K562 (cell line): ENCODE measurements around the gene CYP2D6. TPM values are rescaled to one million over a fixed set of nuclear protein-coding genes. Genes with fewer than 3 reads are reported as not detected.

Source experiments
- BCOR ChIP-seq: fragments of 450-650 bp; IDR thresholded peaks from 2 replicates; pipeline ENCODE4 v1.6.1; 2016
- GTF2A2 ChIP-seq: IDR thresholded peaks from 2 replicates; pipeline ENCODE4 v1.6.1; 2016; ENCODE audit warnings: mild to moderate bottlenecking, missing genetic modification characterization, missing compliant biosample characterization
- POLR2H ChIP-seq: IDR thresholded peaks from 2 replicates; pipeline ENCODE4 v1.6.1; 2016; ENCODE audit warnings: missing genetic modification characterization, low read depth, mild to moderate bottlenecking, control low read depth, missing compliant biosample characterization, moderate library complexity
- SMAD2 ChIP-seq: fragments of 150-350 bp; IDR thresholded peaks from 2 replicates; pipeline ENCODE4 v1.6.1; 2014; ENCODE audit warnings: low read depth, mild to moderate bottlenecking, low read length
- SREBF2 ChIP-seq: sonication (generic); formaldehyde crosslinking; IDR thresholded peaks from 2 replicates; pipeline ENCODE4 v1.4.0; 2020; ENCODE audit warnings: mild to moderate bottlenecking, missing genetic modification reagents
- SRSF1 ChIP-seq: fragments of 200-400 bp; formaldehyde crosslinking; IDR thresholded peaks from 2 replicates; pipeline ENCODE4 v1.6.1; 2017; ENCODE audit warnings: mild to moderate bottlenecking, low read depth, low read length, moderate library complexity
- TRIM28 ChIP-seq: fragments of 450-650 bp; IDR thresholded peaks from 2 replicates; pipeline ENCODE4 v1.6.1; 2017
- polyA plus RNA-seq, 8 experiments: library from polyadenylated mRNA; depleted of rRNA in 4 of 8; stranded (reverse) in 5 of 8; unstranded in 3 of 8; fragments of >200 nt; fragmentation: Nextera tagmentation in 2 of 8; fragmentation: Illumina TruSeq in 1 of 8; extraction: Ambion mirVana in 2 of 8; extraction: Trizol in 1 of 8; gene quantifications; 2 replicates each; pipeline versions ENCODE4 v1.2.1 to v1.2.3, GENCODE V29; 2011 to 2014; ENCODE audit warnings: inconsistent platforms in 1 of 8, missing spikeins in 1 of 8
- total RNA-seq, 7 experiments: library from RNA; depleted of rRNA in 6 of 7; stranded (reverse); fragments of >200 nt in 6 of 7; fragmentation: Illumina TruSeq in 2 of 7; extraction: Trizol in 2 of 7; gene quantifications; 2 replicates each; pipeline versions ENCODE4 v1.2.1 to v1.2.3, GENCODE V29; 2011 to 2021; ENCODE audit warnings: low replicate concordance in 1 of 7
- TF ChIP-seq, protein P1 (sequence below), 2 experiments: fragments of 450-650 bp in 1 of 2; sonication (generic) in 1 of 2; formaldehyde crosslinking in 1 of 2; IDR thresholded peaks; 2 replicates each; pipeline versions ENCODE4 v1.7.1 to v1.9.0; 2016 to 2022; ENCODE audit warnings: inconsistent platforms in 1 of 2, mild to moderate bottlenecking in 1 of 2, missing genetic modification reagents in 1 of 2

The CYP2D6 gene
- total and polyA plus RNA-seq, 9 of the 15 experiments (the other 6 are each of a cell fraction or from before 2014, with no cell fraction given), result 0.04 to 0.20 (median 0.09) TPM; not detected in 5

DNA sequence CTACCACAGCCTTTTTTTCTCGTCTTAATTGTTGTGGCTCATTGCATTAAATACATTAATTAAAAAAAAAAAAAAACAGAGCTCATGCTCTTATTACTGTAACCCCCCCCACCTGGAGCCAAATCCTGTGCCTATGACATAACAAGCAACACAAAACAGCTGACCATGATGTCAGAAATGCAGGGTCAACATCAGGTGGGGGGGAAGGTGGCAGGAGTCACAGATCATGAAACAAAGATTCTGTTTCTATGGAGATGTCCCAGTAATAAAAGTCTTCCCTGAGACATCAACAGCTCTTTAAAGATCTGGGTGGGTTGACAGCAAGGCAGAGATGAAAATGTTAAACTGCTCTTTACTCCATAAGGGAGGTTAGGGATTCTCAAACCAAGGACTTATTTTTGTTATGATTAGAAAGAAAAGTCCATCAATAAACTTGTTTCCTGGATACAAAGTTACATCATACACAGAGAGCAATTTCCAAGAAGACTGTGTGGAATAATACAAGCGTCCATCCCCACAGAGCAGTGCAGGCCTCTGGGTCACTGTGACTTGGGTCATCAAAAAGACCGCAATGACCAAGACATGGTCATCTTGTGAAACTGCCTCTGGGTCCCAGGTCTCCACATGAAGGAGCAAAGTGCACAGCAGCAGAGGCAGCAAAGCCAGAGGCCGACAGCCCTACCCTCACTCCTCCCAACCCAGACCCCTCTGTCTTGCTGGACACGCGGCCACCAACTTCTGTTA is 42.7 kb upstream of the CYP2D6 start (continued):
- TF ChIP-seq, protein P1, sequence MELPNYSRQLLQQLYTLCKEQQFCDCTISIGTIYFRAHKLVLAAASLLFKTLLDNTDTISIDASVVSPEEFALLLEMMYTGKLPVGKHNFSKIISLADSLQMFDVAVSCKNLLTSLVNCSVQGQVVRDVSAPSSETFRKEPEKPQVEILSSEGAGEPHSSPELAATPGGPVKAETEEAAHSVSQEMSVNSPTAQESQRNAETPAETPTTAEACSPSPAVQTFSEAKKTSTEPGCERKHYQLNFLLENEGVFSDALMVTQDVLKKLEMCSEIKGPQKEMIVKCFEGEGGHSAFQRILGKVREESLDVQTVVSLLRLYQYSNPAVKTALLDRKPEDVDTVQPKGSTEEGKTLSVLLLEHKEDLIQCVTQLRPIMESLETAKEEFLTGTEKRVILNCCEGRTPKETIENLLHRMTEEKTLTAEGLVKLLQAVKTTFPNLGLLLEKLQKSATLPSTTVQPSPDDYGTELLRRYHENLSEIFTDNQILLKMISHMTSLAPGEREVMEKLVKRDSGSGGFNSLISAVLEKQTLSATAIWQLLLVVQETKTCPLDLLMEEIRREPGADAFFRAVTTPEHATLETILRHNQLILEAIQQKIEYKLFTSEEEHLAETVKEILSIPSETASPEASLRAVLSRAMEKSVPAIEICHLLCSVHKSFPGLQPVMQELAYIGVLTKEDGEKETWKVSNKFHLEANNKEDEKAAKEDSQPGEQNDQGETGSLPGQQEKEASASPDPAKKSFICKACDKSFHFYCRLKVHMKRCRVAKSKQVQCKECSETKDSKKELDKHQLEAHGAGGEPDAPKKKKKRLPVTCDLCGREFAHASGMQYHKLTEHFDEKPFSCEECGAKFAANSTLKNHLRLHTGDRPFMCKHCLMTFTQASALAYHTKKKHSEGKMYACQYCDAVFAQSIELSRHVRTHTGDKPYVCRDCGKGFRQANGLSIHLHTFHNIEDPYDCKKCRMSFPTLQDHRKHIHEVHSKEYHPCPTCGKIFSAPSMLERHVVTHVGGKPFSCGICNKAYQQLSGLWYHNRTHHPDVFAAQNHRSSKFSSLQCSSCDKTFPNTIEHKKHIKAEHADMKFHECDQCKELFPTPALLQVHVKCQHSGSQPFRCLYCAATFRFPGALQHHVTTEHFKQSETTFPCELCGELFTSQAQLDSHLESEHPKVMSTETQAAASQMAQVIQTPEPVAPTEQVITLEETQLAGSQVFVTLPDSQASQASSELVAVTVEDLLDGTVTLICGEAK (IDR thresholded peaks at IDR 0.05), result no peak
- TF ChIP-seq, protein P1 (CRISPR knock-in tag; IDR thresholded peaks at IDR 0.05), result no peak
- TF ChIP-seq TRIM28 (no peak), GTF2A2 (tag) (no peak), BCOR (no peak), SMAD2 (no peak), SREBF2 (CRISPR knock-in tag) (no peak), POLR2H (tag) (no peak), SRSF1 (no peak)
